SU-DHL-6 (cell line): ENCODE results near the gene NT5DC2.

Experiments
- H2AFZ ChIP-seq: fragments of 200-600 bp; sonication (generic); 2 replicates; pipeline ENCODE4 v1.6.1; 2014; ENCODE audit warnings: low read depth, mild to moderate bottlenecking, moderate library complexity, mixed read lengths, antibody characterized with exemption, low read length; ENCODE audit not compliant: severe bottlenecking
- H3F3A ChIP-seq: fragments of 200-600 bp; shearing (Covaris generic); 2 replicates; pipeline ENCODE4 v1.6.0; 2016; ENCODE audit warnings: antibody characterized with exemption, mild to moderate bottlenecking; ENCODE audit not compliant: insufficient read depth
- H3K27ac ChIP-seq: fragments of 200-600 bp; sonication (generic); 2 replicates; pipeline ENCODE4 v1.5.1; 2016; ENCODE audit warnings: low read depth, mild to moderate bottlenecking, low read length, moderate library complexity, mixed read lengths
- H3K27me3 ChIP-seq: fragments of 200-600 bp; sonication (generic), shearing (Covaris generic); 2 replicates; pipeline ENCODE4 v1.6.0; 2014; ENCODE audit warnings: mild to moderate bottlenecking, low read length
- H3K36me3 ChIP-seq: fragments of 200-600 bp; sonication (generic); 2 replicates; pipeline ENCODE4 v1.6.1; 2014; ENCODE audit warnings: mild to moderate bottlenecking, low read length, mixed read lengths
- H3K4me2 ChIP-seq: fragments of 300-600, 200-600 bp; shearing (Covaris generic), sonication (generic); 2 replicates; pipeline ENCODE4 v1.6.0; 2014; ENCODE audit warnings: low read length, low read depth, mild to moderate bottlenecking; ENCODE audit not compliant: poor library complexity, severe bottlenecking
- H3K4me3 ChIP-seq: fragments of 200-600 bp; sonication (generic); 2 replicates; pipeline ENCODE4 v1.5.1; 2014; ENCODE audit warnings: antibody characterized with exemption, low read length, mild to moderate bottlenecking, mixed read lengths; ENCODE audit not compliant: insufficient read depth, poor library complexity, severe bottlenecking
- H3K79me2 ChIP-seq: fragments of 200-600 bp; sonication (generic); 2 replicates; pipeline ENCODE4 v1.6.1; 2014; ENCODE audit warnings: mild to moderate bottlenecking, low read length, moderate library complexity; ENCODE audit not compliant: insufficient read depth
- H3K9ac ChIP-seq: fragments of 200-600 bp; sonication (generic); 2 replicates; pipeline ENCODE4 v1.7.0; 2014; ENCODE audit warnings: mild to moderate bottlenecking, low read length
- H3K9me2 ChIP-seq: fragments of 200-600 bp; sonication (generic); replicated peaks from 2 replicates; pipeline ENCODE4 v1.6.1; 2014; ENCODE audit warnings: low read length; ENCODE audit not compliant: insufficient read depth
- H3K9me3 ChIP-seq: fragments of 200-600 bp; sonication (generic); 2 replicates; pipeline ENCODE4 v1.6.1; 2014; ENCODE audit warnings: low read length, mixed read lengths; ENCODE audit not compliant: insufficient read depth
- H4K20me1 ChIP-seq: fragments of 200-600 bp; sonication (generic); 2 replicates; pipeline ENCODE4 v1.6.1; 2014; ENCODE audit warnings: low read depth, mild to moderate bottlenecking, antibody characterized with exemption, low read length, moderate library complexity, mixed read lengths
- CTCF ChIP-seq: fragments of 200-600 bp; sonication (generic); IDR thresholded peaks from one replicate; pipeline ENCODE4 v1.5.1; 2017; ENCODE audit warnings: antibody characterized with exemption, mild to moderate bottlenecking, low read length, moderate library complexity; ENCODE audit not compliant: insufficient read depth, poor library complexity, severe bottlenecking
- EZH2phosphoT487 ChIP-seq: fragments of 200-600 bp; sonication (generic), shearing (Covaris generic); conservative IDR thresholded peaks from 2 replicates; pipeline ENCODE4 v1.6.1; 2018; ENCODE audit warnings: mild to moderate bottlenecking, antibody characterized with exemption, low read length, moderate library complexity, mixed read lengths

NT5DC2 gene

GRCh38 chr3:52494886-52495495, 38.7 kb downstream of the NT5DC2 start, which contains the start of gene STAB1:
TSS of gene STAB1 (plus strand) at chr3:52495338. CDS start at chr3:52495414, 76 bp downstream.
- no peaks in the 10 kb centered on the region for H3K36me3 ChIP-seq
- H3K27ac ChIP-seq: no peak within 1 kb of the TSS
- H3K9me2 ChIP-seq: no peaks in the 10 kb centered on the region
- no peaks in the 10 kb centered on the region for H3F3A ChIP-seq
- H2AFZ ChIP-seq: no peak within 1 kb of the TSS
- no peaks in the 10 kb centered on the region for H4K20me1 ChIP-seq
- no peaks in the 10 kb centered on the region for H3K9me3 ChIP-seq
- H3K79me2 ChIP-seq: no peaks in the 10 kb centered on the region
- H3K9ac ChIP-seq: no peak within 1 kb of the TSS
- H3K4me2 ChIP-seq: no peak within 1 kb of the TSS
- TF ChIP-seq EZH2phosphoT487 (no peak), CTCF (no peak)
- H3K27me3 ChIP-seq: no peaks in the 10 kb centered on the region
- H3K4me3 ChIP-seq: no peak within 1 kb of the TSS

GRCh38 chr3:52494445-52494844, 39.2 kb downstream of the NT5DC2 start:
- Histone ChIP-seq H3K79me2 (no peaks in the 10 kb centered on the region), H3K4me3 (no peak overlapping the region), H3K27ac (no peak overlapping the region), H3K36me3 (no peaks in the 10 kb centered on the region), H3K9ac (no peak overlapping the region), H3K4me2 (no peak overlapping the region), H3K27me3 (no peaks in the 10 kb centered on the region), H4K20me1 (no peaks in the 10 kb centered on the region), H3F3A (no peaks in the 10 kb centered on the region), H2AFZ (no peak overlapping the region), H3K9me2 (no peaks in the 10 kb centered on the region), H3K9me3 (no peaks in the 10 kb centered on the region)
- no peak for TF ChIP-seq EZH2phosphoT487
- TF ChIP-seq CTCF: no peak

- H4K20me1 ChIP-seq: no peaks in the 10 kb centered on the region
- H3K9ac ChIP-seq: no peak overlapping the region
- H3K4me2 ChIP-seq: no peak overlapping the region
- H2AFZ ChIP-seq: no peak overlapping the region
- TF ChIP-seq CTCF (no peak), EZH2phosphoT487 (no peak)
- H3K36me3 ChIP-seq: no peaks in the 10 kb centered on the region
- no peaks in the 10 kb centered on the region for H3K27me3 ChIP-seq
- no peaks in the 10 kb centered on the region for H3K9me2 ChIP-seq
- no peak overlapping the region for H3K4me3 ChIP-seq
- H3K9me3 ChIP-seq: no peaks in the 10 kb centered on the region
- no peaks in the 10 kb centered on the region for H3F3A ChIP-seq
- no peaks in the 10 kb centered on the region for H3K79me2 ChIP-seq
- H3K27ac ChIP-seq: no peak overlapping the region
Observed at GRCh38 chr3:52493232-52494017, 40.2 kb downstream of the NT5DC2 start.
